ENCODE measurements around the gene ATP11A. TPM values are rescaled to one million over a fixed set of nuclear protein-coding genes. Genes with fewer than 3 reads are reported as not detected.
"Not testable (repeated sequence)": the region's sequence is repeated elsewhere in the genome, so short reads cannot be mapped to it uniquely, and the experiment has no call there.

Gene ATP11A
- total and polyA plus RNA-seq, 10 donors: 2.7 to 91.3 (median 59.1) TPM

DNA sequence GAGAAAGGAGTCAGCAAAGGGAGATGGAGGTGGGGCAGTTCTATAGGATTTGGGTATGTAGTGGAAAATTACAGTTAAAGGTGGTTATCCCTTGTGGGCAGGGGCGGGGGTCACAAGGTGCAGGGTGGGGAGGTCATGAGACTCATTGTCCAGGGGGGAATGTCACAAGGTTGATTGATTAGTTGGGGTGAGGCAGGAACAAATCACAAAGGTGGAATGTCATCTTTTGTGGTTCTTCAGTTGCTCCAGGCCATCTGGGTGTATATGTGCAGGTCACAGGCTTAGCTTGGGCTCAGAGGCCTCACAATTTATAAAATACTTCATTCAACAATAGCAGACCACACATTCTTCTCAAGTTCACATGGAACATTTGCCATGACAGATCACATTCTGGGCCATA lies 109.6 kb downstream of the ATP11A start:
- WGBS, 5 donors: 92 to 100% (median 96%) methylated on average over 1 of the region's 1 CpG
- peaks cover 0 to 13% (median 6%) of the 10 kb centered on the region in 8 donors for H3K9me3 ChIP-seq
- peaks cover 0 to 6% (median 0%) of the 10 kb centered on the region in 6 donors for H3K36me3 ChIP-seq
- peaks cover 0 to 9% (median 1%) of the 10 kb centered on the region in 6 donors for H3K4me1 ChIP-seq
- intact Hi-C loops (cut with DNase I; ENCODE audit: low total_unique reads): no loop called here
- no peak for DNase-seq
- TF ChIP-seq POLR2A (IDR thresholded peaks at IDR 0.05) (no peak), POLR2AphosphoS5 (IDR thresholded peaks at IDR 0.05) (no peak), CTCF (IDR thresholded peaks at IDR 0.05 in 8 of 11, conservative IDR thresholded peaks at IDR 0.05 in 3 of 11) (no peak)
- H3K27ac ChIP-seq: no peak overlapping the region
- no peak overlapping the region for H3K4me3 ChIP-seq
- no peaks in the 10 kb centered on the region for H3K27me3 ChIP-seq (replicated peaks in 1 of 7)

GRCh38 chr13:112800057-112800456 lies 110.2 kb downstream of the ATP11A start:
- H3K4me3 ChIP-seq: no peak overlapping the region
- no peak for DNase-seq
- H3K4me1 ChIP-seq: peaks cover 0 to 9% (median 1%) of the 10 kb centered on the region in 6 donors
- H3K27me3 ChIP-seq (replicated peaks in 1 of 7): no peaks in the 10 kb centered on the region
- H3K27ac ChIP-seq: no peak overlapping the region
- intact Hi-C loops (cut with DNase I; ENCODE audit: low total_unique reads): no loop called here
- H3K36me3 ChIP-seq: peaks cover 0 to 6% (median 0%) of the 10 kb centered on the region in 6 donors
- TF ChIP-seq CTCF (IDR thresholded peaks at IDR 0.05 in 8 of 11, conservative IDR thresholded peaks at IDR 0.05 in 3 of 11) (no peak), POLR2AphosphoS5 (IDR thresholded peaks at IDR 0.05) (no peak), POLR2A (IDR thresholded peaks at IDR 0.05) (no peak)
- H3K9me3 ChIP-seq: peaks cover 0 to 13% (median 6%) of the 10 kb centered on the region in 8 donors
- WGBS, 5 donors: 90 to 100% (median 93%) methylated on average over 1 of the region's 1 CpG

DNA sequence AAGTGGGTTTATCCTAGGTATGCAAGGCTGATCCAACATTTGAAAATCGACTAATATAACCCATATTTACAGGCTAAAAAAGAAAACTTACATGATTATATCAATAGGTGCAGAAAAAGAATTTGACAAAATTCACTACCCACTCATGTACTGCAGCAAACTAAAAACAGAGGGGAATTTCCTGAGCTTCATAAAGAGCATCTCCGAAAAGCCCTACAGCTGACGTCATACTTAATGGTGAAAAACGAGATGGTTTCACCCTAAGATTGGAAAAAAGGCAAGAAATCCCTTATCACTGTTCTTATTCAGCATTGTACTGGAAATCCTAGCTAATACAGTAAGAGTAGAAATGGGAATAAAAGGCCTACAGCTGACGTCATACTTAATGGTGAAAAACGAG lies 111.0 kb downstream of the ATP11A start:
- H3K9me3 ChIP-seq: peaks cover 0 to 13% (median 6%) of the 10 kb centered on the region in 8 donors
- H3K27ac ChIP-seq; H3K4me1 ChIP-seq; DNase-seq; H3K4me3 ChIP-seq; H3K27me3 ChIP-seq (replicated peaks in 1 of 7); H3K36me3 ChIP-seq; intact Hi-C loops (cut with DNase I; ENCODE audit: low total_unique reads): not testable (repeated sequence)
- 59 to 87% (median 81%) methylated on average over 4 to 6 of the region's 6 CpGs for WGBS, 5 donors

DNA sequence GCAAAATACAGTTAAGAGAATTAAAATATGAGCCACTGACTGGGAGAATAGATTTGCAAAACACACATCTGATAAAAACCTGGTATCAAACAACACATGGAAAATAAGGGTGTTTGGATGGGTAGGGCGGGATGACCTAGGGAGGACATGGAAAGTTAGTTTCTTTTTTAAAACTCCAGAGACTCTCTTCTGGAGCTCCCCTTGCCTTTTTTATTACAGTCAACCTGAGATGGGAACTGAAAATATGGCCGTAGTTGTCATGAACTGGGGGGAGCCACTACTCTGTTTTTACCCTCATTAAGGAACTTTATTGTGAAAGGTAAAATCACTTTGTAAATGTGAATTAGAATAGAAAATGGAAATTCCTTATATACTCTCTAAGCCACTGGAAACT lies 113.0 kb downstream of the ATP11A start:
- 60 to 87% (median 76%) methylated on average over 2 of the region's 2 CpGs for WGBS, 5 donors
- H3K4me1 ChIP-seq: peaks cover 0 to 9% (median 1%) of the 10 kb centered on the region in 6 donors
- peaks cover 0 to 29% (median 9%) of the 10 kb centered on the region in 6 donors for H3K36me3 ChIP-seq
- intact Hi-C loops (cut with DNase I; ENCODE audit: low total_unique reads): no loop called here
- H3K9me3 ChIP-seq: peaks cover 0 to 13% (median 6%) of the 10 kb centered on the region in 8 donors
- H3K27ac ChIP-seq: no peak overlapping the region
- H3K4me3 ChIP-seq: no peak overlapping the region
- no peak for DNase-seq
- no peaks in the 10 kb centered on the region for H3K27me3 ChIP-seq (replicated peaks in 1 of 7)
- no peak for TF ChIP-seq CTCF (IDR thresholded peaks at IDR 0.05 in 8 of 11, conservative IDR thresholded peaks at IDR 0.05 in 3 of 11)
- TF ChIP-seq POLR2AphosphoS5 (IDR thresholded peaks at IDR 0.05): no peak
- no peak for TF ChIP-seq POLR2A (IDR thresholded peaks at IDR 0.05)

DNA sequence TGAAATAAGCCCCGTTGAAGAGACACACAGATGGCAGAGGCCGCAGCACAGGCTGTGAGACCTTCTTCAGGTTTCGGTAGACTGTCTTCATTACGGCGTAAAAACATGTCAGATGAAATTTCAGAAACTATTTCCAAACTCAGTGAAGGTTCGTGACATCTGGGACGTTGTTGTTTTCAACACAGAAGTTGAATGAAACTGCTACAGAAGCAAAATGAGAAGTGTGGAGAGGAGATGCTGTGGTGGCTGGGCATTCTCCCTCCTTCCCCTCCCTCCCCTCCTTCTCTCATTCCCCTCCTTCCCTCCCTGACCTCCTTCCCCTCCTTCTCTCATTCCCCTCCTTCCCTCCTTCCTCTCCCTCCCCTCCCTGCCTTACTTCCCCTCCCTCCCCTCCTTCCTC lies 113.6 kb downstream of the ATP11A start:
- DNase-seq: no peak
- H3K4me3 ChIP-seq: no peak overlapping the region
- H3K9me3 ChIP-seq: peaks cover 0 to 13% (median 6%) of the 10 kb centered on the region in 8 donors
- TF ChIP-seq CTCF (IDR thresholded peaks at IDR 0.05 in 8 of 11, conservative IDR thresholded peaks at IDR 0.05 in 3 of 11): no peak
- no peak for TF ChIP-seq POLR2AphosphoS5 (IDR thresholded peaks at IDR 0.05)
- no peak for TF ChIP-seq POLR2A (IDR thresholded peaks at IDR 0.05)
- WGBS, 5 donors: 47 to 77% (median 65%) methylated on average over 7 of the region's 7 CpGs
- peaks cover 0 to 9% (median 1%) of the 10 kb centered on the region in 6 donors for H3K4me1 ChIP-seq
- H3K27me3 ChIP-seq (replicated peaks in 1 of 7): no peaks in the 10 kb centered on the region
- peaks cover 0 to 35% (median 9%) of the 10 kb centered on the region in 6 donors for H3K36me3 ChIP-seq
- H3K27ac ChIP-seq: no peak overlapping the region
- intact Hi-C loops (cut with DNase I; ENCODE audit: low total_unique reads): no loop called here
